Tibial artery (tissue), 4 donors: ENCODE results near the gene TBC1D10A.

ENCODE experiments used
- DNase-seq, 2 donors: peaks; one replicate each; pipeline ENCODE4 v3.0.0-alpha.2; 2019
- H3K27ac ChIP-seq, 2 donors: fragments of 200-600 bp; sonication (generic) in 1 of 2; 1 replicate in 1 of 2; 2 replicates in 1 of 2; pipeline ENCODE4 v1.5.1; 2018 to 2019; ENCODE audit warnings: mild to moderate bottlenecking in 1 of 2
- H3K27me3 ChIP-seq, 2 donors: fragments of 200-600 bp; sonication (generic) in 1 of 2; one replicate each; pipeline versions ENCODE4 v1.5.1 to v1.6.0; 2016 to 2019
- H3K36me3 ChIP-seq, 3 donors: fragments of 200-600 bp; sonication (generic) in 2 of 3; one replicate each; pipeline ENCODE4 v1.5.1; 2016 to 2019; ENCODE audit warnings: mild to moderate bottlenecking in 2 of 3
- H3K4me1 ChIP-seq, 4 donors: fragments of 200-600 bp; sonication (generic) in 2 of 4; 1 replicate in 3 of 4; 2 replicates in 1 of 4; pipeline ENCODE4 v1.5.1; 2016 to 2019
- H3K4me3 ChIP-seq, 2 donors: fragments of 200-600 bp; sonication (generic) in 1 of 2; 1 replicate in 1 of 2; 2 replicates in 1 of 2; pipeline ENCODE4 v1.5.1; 2018 to 2019; ENCODE audit warnings: mild to moderate bottlenecking in 2 of 2
- H3K9me3 ChIP-seq, 3 donors: fragments of 200-600 bp; sonication (generic) in 1 of 3; one replicate each; pipeline ENCODE4 v1.5.1; 2016 to 2019
- intact Hi-C: fragments of 100-400 bp; cut with DNase I; formaldehyde crosslinking; loops from one replicate; pipeline ENCODE4 v1.15.0; 2023; ENCODE audit warnings: low total_unique reads
- TF ChIP-seq, protein P1 (sequence below), 2 experiments: fragments of 200-600 bp in 1 of 2; fragments of 450-650 bp in 1 of 2; IDR thresholded peaks; one replicate each; pipeline ENCODE4 v1.5.1; 2017 to 2019; ENCODE audit warnings: antibody characterized with exemption in 2 of 2, mild to moderate bottlenecking in 1 of 2, moderate library complexity in 1 of 2

The TBC1D10A gene

DNA sequence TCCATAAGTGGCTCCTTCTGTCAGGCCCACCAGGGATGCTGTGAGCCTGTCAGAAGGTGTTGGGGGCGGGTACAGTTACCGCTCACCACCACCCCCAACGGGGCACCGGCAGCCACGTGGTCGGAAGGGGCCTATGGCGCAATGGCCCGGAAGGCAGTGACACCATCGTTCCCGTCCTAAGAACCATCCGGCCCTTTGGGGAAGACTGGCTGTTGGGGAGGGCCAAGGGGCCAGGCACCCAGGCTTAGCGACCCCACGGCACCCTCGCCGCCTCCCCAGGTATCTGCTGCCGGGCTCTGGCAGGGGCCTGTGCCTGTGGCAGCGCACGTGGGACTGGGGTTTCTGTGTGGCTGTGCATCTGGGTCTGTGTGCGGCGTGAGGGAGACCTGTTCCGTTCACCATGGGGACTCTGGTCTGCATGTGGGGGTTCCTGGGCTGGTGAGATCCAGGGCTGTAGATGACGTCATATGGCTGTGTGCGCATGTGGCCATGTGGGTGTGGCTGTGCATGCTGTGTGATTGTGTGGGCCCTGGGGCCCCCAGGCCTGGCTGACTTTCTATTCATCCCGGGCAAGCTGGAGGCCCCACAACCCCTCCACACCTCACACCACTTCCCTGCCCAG lies 60.8 kb downstream of the TBC1D10A start:
- Histone ChIP-seq H3K4me3 (peak overlapping the region; percentile 26 to 28), H3K27ac (no peak overlapping the region), H3K9me3 (no peaks in the 10 kb centered on the region), H3K4me1 (peaks cover 0 to 5% (median 4%) of the 10 kb centered on the region in 4 donors), H3K36me3 (no peaks in the 10 kb centered on the region), H3K27me3 (peaks cover 0 to 6% of the 10 kb centered on the region in 2 donors)
- intact Hi-C loops: no loop called here
- TF ChIP-seq, protein P1, sequence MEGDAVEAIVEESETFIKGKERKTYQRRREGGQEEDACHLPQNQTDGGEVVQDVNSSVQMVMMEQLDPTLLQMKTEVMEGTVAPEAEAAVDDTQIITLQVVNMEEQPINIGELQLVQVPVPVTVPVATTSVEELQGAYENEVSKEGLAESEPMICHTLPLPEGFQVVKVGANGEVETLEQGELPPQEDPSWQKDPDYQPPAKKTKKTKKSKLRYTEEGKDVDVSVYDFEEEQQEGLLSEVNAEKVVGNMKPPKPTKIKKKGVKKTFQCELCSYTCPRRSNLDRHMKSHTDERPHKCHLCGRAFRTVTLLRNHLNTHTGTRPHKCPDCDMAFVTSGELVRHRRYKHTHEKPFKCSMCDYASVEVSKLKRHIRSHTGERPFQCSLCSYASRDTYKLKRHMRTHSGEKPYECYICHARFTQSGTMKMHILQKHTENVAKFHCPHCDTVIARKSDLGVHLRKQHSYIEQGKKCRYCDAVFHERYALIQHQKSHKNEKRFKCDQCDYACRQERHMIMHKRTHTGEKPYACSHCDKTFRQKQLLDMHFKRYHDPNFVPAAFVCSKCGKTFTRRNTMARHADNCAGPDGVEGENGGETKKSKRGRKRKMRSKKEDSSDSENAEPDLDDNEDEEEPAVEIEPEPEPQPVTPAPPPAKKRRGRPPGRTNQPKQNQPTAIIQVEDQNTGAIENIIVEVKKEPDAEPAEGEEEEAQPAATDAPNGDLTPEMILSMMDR (IDR thresholded peaks at IDR 0.05): no peak
- DNase-seq: peak; percentile 67 to 82

DNA sequence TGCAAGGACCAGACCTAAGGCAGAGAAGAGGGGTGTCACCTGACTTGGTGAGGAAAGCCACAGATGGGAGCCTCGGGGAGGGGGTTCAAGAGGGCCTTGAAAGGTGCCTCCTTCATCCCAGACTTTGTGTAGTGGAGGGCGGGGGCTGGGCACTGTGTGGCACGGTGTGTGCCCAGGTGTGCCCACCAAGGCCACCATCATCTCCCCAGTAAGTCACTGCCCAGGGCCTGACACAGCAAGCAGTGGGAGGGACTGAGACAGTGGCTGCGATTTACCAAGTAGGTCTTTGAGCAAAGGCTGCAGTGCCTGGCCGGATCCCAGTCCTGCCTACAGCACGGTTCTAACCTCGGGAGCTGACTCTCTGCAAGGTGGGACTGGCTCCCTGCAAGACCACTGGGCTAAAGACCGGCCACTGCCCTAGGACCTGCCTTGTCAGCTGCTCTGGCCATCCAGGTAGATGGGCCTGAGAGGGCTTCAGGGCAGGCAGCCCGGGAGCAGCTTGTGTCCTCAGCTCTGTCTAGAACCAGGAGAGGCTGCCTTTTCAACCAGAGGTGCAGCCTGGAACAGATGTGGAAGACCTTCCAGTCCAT lies 61.5 kb downstream of the TBC1D10A start:
- intact Hi-C loops: no loop called here
- TF ChIP-seq, protein P1 (IDR thresholded peaks at IDR 0.05): no peak
- Histone ChIP-seq H3K4me3 (no peak overlapping the region), H3K27ac (no peak overlapping the region), H3K27me3 (peaks cover 0 to 6% of the 10 kb centered on the region in 2 donors), H3K4me1 (peaks cover 0 to 5% (median 4%) of the 10 kb centered on the region in 4 donors), H3K36me3 (no peaks in the 10 kb centered on the region), H3K9me3 (no peaks in the 10 kb centered on the region)
- DNase-seq: no peak

DNA sequence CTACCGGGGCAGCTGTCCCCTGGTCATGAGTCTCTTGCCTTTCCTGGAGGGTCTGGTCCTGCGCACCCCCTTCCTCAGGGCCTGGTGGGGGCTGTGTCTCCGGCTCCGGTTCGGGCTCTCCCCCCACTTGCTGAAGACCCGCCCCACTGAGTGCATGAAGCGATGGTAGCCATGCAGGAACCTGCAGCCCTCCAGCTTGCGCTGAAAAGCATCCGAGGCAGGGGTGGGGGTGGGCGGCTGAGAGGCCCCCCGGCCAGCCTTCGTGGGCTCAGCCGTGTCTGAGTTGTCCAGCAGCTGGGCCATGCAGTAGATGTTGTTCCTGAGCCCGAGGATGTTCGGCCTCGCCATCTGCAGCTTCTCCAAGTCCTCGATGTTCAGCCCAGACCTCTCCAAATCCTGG lies 62.9 kb downstream of the TBC1D10A start:
- Histone ChIP-seq H3K36me3 (no peaks in the 10 kb centered on the region), H3K27ac (no peak overlapping the region), H3K4me1 (peaks cover 0 to 5% (median 4%) of the 10 kb centered on the region in 4 donors), H3K9me3 (no peaks in the 10 kb centered on the region), H3K4me3 (no peak overlapping the region), H3K27me3 (peaks cover 0 to 6% of the 10 kb centered on the region in 2 donors)
- no peak for DNase-seq
- TF ChIP-seq, protein P1 (IDR thresholded peaks at IDR 0.05): no peak
- intact Hi-C loops: loop anchor here (2.0 to 5.0 kb wide), 2 partner anchors 123 to 218 kb away; partner anchors contain the start of gene RNF215

DNA sequence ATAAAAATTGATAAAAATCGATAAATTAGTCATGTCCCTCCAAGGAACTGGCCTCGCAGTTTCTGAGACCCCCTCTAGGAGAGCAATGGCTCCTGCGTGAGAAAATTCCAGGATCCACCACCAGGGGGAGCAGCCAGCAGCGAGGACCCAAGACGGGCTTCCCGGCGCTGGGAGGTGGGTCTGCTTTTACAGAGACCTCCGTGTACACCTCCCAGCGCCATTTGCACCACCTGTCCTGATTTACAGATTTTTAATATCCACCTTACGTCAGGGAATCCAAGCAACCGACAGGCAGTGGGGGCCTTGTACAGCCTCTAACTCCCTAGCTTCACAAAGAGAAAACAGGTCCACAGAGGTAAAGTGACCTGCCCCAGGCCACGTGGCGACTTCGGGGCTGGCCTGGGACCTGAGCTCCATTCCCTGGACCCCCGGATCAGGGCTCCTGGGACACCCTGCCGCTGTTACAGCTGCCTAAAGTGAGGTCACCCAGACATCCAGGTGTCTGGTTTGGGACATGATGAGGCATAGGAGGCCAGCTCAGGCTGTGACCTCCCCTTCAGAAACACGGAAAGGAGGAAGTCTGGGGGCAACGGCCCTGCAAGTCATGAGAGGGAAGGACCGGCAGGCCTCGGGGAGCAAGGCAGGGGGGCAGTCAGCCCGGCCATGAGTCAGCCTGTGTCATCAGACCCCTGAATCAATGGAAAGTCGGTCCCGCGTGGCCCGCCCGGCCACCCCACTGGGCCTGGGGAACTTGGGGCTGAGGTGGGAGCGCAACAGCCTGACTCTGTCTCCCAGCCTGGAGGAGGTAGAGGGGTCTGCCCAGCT lies 63.6 kb downstream of the TBC1D10A start:
- Histone ChIP-seq H3K9me3 (no peaks in the 10 kb centered on the region), H3K4me1 (peaks cover 0 to 5% (median 4%) of the 10 kb centered on the region in 4 donors), H3K36me3 (no peaks in the 10 kb centered on the region), H3K27me3 (peaks cover 0 to 6% of the 10 kb centered on the region in 2 donors), H3K27ac (no peak overlapping the region), H3K4me3 (peak overlapping the region in 1 of 2 donors; percentile 29)
- DNase-seq: peak; percentile 63 to 79
- intact Hi-C loops: loop anchor here (2.0 to 5.0 kb wide), 2 partner anchors 124 to 219 kb away; partner anchors contain the start of gene RNF215
- TF ChIP-seq, protein P1 (IDR thresholded peaks at IDR 0.05): peak; percentile 98 to 99

DNA sequence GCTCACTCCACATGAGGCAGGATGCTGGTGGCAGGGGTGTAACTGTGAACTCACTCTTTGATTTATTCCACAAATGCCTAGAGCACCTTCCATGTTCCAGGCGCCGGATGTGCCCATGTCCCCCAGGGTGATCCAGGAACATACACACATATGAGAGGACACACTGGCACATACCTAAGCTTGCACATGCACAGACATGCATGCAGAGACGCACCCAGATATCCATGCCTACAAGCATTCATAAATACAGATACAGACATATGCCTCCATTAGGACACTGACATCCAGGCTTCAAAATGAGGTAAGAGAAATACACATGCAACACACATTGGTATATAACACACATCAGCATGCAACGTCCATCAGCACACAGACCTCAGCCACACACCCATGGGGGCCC lies 64.6 kb downstream of the TBC1D10A start:
- Histone ChIP-seq H3K27me3 (peaks cover 0 to 6% of the 10 kb centered on the region in 2 donors), H3K4me1 (peaks cover 0 to 5% (median 4%) of the 10 kb centered on the region in 4 donors), H3K9me3 (no peaks in the 10 kb centered on the region), H3K36me3 (no peaks in the 10 kb centered on the region), H3K27ac (no peak overlapping the region), H3K4me3 (no peak overlapping the region)
- DNase-seq: no peak
- intact Hi-C loops: loop anchor here (2.0 to 5.0 kb wide), 2 partner anchors 125 to 220 kb away; partner anchors contain the start of gene RNF215
- TF ChIP-seq, protein P1 (IDR thresholded peaks at IDR 0.05): no peak
